GM21423 (cell line): Measurements from ENCODE around the gene SMIM45.

Experiments
- ATAC-seq: cut with Tn5 transposase; IDR thresholded peaks from one replicate; pipeline ENCODE4 v1.9.1; 2021; ENCODE audit warnings: mild to moderate bottlenecking, moderate library complexity; ENCODE audit not compliant: unreplicated experiment

Gene SMIM45

DNA sequence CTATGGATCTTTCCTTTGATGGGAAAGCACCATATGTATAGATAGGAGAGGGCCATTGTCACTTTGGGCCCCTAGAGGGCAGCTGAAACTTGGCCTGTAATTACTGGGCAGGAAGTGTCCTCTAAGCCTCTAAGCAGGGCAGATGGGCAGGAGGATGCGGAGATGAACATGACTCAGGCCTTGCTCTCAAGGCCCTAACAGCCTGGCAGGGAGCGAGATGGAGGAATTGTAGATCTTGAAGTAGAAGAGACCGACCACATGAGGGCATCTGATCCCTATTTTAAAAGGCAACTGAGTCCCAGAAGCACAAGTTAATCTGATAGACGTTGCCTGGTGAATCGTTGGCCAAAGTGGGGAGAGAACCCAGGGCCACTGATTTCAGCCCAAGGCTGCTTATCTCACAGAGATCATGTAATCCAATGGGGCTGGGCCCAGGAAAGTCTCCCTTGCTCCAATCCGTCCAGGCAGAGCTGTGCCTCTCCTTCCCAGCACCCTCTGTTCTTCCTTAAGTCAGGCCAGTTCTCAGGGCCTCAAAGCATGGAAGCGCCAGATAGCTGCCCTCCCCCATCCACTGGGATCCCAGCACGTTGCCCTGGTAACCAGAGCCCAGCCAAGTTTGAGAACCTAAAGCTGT is 14.8 kb downstream of the SMIM45 start:
- no peak for ATAC-seq

DNA sequence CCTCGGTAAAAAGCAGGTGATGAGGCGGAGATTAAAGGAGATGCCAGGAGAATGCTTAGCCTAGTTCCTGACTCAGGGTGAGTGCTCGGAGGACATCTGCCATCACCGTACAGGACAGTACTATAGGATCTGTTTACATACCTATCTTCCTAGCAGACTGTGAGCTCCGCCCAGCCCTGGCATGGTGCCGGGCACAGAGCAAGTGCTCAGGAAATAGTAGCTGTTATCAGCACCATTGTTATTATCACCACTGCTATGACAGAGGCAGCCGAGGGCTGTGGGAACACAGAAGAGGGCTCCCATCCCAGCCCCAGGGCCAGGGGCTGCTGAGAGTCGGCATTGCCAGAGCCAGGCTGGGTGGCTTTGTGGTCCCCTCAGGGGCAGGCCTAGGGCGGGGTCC is 16.7 kb downstream of the SMIM45 start:
- no peak for ATAC-seq

DNA sequence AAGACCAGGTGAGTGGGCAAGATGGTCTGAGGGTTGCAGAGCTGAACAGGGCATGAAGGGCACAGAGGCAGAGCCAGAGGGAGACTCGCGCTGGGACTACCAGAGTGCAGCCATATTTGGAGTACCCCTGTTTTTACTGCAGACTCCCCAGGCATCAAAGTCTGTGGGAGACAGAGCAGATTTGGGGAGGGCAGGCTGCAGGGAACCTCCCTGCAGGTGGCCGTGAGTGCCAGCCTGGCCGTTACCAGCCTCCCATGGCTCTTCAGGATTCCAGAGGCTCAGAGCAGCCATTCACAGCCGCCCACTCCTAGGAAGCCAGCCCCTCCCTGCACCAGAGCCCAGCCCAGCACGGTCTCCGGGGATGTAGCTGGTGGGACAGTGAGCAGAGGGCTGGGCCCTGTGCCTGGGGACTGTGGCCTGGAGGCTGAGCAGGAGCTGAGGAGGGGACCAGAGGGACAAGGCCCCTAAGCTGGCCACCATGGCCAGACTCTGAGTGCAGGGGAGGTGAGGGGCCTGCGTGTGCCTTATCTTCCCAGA is 17.2 kb downstream of the SMIM45 start, which contains the start of gene SEPTIN3:
Gene SEPTIN3 (plus strand): TSS at position 334 of the 537 bp plus-strand sequence. CDS start 2,050 bp downstream, outside the sequence.
- ATAC-seq: no peak

DNA sequence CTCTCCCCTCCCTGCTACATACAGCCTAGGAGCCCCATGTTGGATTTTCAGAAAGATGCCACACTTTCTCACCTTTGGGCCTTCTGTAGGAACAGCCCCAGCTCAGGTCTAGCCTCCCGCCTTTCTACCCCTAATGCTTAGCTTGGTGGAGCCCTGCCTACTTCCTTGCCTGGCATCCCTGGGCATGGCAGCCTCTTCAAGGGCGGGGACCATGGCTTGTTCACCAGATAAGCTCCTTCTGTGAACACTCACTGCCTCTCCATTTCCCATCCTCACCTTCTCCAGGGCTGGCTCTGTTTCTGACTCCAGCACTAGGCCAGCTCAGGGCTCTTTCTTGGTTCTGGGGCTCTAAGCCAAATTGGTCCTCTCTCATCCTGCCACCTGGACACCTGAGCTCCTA is 18.7 kb downstream of the SMIM45 start:
- ATAC-seq: no peak

DNA sequence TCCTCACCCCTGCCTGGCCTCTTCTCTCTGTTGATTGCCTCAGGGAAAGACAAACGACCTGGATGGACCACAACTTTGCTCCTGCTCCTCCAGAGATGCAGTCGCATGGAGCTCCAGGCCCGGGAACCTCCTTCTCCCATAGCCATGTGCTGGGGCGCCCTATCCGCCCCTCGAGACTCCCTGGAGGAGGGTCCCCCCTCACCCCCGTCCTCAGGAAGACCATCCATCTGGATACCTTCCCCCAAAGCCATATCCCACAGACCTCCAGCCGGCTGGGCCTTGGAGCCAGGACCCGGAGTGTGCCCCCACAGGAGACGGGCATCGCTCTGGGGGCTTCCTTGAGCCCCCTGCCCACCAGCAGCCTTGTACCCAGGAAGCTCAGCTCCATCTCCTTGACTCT is 19.5 kb downstream of the SMIM45 start:
- ATAC-seq: no peak

DNA sequence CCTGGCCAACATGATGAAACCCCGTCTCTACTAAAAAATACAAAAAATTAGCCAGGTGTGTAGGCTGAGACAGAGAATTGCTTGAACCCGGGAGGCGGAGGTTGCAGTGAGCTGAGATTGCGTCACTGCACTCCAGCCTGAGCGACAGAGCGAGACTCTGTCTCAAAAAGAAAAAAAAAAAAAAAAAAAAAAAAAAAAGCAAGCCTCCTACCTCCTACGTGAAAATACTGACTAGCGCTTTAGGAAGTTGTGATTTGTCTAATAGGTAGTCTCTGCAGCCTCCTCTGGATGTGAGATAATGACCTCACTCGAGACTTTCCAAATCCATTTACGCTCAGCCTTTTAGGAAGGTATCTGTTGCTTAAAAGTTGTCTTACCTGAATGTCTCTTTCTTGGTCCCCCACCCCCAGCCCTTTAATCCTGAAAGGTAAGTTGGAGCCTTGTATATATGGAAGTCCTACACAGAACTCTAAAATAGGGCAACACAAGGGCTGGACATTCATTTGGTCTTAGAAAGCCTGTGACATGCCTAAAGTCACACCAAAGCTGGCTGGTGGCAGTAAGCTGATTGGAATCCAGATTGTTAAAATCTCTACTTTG is 22.8 kb downstream of the SMIM45 start:
- ATAC-seq: no peak

DNA sequence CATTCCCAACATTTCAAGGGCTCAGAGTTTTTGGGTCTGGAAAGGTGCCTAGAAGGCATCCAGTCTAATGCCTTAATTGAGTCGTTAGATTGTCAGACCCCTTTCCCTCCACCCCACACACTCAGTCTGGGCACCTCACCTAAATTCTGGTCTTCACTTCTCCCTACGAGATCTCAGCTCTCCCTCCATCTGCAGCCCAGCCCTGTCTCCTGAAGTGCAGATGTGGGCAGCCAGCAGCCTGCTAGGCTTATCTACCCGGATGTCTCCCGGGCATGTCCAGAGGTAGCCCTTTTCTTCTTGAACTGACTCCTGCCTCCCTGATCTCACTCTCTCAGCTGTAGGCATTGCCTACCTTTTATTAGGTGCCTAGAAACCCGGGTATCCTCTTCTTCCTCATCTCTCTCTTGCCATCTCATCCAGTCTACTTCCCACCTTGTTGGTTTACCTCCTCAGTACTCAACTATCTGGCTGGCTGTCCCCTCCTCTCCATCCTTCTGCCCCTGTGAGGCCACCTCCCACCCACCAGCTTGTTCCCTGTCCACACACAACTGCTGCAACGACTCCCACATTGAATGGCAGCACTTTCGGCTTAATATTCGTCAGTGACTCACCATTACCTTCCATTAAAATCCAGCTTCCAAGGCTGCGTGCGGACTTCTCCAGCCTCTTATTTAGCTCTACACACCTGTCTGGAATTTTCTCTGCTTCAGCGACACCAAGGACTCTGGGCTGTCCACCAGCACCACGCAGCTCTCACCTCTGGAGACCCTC is 23.5 kb downstream of the SMIM45 start:
- no peak for ATAC-seq

DNA sequence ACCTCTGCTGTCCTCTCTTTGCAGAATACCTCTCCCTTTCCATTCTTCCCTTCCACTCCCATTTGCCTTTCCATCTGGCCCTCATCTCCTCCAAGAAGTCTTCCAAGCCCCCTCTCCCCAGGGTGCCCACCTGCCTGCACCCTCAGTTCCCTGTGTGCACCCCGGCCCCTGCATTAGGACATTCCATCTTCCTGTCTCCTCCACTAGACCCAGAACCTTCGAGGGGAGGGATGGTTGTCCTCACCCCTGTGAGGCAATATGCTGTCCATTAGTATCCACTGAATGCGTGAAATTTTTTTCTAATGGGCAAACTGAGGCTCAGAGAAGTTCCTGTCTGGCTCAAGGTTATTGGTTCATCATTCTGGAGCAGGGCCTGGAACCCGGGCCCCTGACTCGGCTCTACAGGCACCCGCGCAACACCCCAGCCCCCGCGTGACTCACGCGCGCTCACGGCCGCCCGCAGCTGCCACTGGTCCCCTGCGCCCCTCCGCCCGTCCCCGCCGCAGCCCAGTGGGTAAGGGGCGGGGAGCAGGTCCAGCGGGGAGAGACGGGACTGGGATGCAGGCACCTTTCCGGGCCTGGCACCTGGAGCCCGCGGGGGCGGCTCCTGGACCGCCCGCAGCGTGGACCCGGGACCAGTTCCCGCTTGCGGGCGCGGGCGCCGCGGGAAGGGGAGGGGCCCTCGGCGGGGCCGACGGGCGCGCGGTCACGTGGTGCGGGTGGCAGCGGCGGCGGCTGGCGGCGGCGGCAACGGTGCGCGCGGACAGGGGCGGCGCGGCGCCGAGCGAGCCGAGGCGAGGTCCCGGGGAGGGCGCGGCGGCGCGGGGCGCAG is 24.3 kb downstream of the SMIM45 start:
- ATAC-seq: no peak

DNA sequence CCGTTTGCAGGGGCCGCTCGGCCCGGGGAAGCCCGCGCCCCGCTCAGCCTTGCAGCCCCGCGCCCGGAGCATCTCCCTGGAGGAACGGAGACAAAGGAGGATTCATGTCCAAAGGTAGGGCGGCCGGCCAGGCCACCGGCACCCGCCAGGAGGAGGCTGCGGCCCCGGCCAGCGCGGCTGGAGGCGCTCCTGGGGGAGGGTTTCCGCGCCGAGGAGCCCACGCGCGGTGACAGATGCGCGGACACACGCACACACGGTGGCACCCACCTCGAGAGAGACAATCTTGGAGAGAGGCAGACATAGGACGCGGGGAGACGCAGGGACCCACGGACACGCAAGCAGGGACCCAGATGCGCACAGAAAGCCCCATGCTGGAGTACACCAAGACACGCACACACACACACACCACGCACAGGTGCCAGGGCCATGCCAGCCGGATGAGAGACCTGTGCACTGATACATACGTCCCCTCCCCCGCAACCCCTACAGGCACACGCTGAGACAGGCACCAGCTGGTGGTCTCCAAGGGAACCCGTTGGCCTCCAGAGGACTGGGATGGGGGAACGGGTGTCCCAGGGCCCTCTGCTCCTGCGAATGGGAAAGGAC is 25.1 kb downstream of the SMIM45 start:
- ATAC-seq: no peak

DNA sequence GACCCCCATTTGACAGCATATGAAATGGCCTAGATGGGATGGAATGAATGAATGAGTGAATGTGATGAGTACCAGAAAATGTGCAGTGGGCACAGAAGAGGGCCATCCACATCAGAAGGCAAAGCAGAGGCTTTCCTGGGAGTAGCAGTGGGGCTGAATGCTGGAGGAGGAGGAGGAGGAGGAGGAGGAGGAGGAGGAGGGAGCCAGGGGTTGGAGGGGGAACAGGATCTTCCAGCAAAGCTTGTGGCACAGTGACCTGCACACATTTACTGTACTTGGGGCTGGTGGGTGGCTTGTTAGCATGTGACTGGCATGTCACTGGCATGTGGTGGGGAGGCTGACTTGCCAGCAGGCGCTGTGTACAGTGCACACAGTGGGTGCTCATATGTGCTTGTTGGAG is 26.8 kb downstream of the SMIM45 start:
- no peak for ATAC-seq

DNA sequence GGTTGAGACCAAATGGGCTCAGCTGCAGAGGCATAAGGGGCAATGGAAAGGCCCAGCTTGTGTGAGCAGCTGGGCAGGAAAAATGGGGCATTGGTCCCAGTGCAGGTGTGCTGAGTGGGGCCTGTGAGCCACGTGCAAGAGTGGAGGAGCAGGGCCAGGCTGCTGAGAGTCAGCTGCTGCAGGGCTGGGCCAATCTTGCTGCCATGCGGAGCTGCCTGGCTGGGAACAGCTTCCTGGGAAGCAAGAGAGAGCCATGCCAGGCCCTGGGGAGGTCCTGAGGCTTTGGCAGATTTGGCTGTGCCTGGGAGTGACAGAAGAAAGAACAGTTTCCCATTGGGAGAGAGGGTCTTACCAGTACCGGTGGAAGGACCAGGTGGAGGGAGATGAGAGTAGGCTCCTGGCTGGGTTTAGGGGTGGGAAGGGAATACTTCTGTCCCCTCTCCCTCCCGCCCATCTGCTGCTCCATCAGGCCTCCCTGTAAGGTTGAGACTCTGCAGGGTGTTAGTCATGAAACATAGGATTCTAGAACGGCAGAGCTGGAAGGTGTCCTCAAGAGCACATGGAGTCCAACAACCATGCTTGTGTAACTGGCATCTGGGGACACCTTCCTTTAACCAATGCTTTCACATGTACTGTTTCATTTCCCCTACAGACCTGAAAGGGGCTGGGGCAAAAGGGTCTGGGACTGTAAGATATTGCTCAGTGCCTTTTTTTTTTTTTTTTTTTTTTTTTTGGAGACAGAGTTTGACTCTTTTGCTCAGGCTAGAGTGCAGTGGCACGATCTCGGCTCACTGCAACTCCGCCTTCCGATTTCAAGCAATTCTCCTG is 27.7 kb downstream of the SMIM45 start:
- no peak for ATAC-seq

DNA sequence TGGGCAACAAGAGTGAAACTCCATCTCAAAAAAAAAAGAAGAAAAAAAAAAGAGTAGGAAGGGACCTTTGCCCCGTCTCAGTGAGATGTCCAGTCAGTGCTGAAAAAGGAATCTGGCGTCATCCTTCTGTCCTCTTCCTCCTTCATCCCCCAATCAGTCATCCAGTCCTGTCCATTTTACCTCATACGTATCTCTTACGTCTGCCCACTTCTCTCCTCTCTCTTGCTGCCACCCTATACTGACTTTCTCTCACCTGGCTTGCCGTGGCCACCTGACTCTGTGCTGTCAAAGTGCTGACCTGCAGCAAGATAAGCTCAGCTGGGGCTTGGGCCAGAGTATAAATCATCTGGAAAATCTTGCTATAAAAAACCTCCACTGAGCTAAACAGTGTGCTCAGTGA is 30.9 kb downstream of the SMIM45 start:
- ATAC-seq: no peak

DNA sequence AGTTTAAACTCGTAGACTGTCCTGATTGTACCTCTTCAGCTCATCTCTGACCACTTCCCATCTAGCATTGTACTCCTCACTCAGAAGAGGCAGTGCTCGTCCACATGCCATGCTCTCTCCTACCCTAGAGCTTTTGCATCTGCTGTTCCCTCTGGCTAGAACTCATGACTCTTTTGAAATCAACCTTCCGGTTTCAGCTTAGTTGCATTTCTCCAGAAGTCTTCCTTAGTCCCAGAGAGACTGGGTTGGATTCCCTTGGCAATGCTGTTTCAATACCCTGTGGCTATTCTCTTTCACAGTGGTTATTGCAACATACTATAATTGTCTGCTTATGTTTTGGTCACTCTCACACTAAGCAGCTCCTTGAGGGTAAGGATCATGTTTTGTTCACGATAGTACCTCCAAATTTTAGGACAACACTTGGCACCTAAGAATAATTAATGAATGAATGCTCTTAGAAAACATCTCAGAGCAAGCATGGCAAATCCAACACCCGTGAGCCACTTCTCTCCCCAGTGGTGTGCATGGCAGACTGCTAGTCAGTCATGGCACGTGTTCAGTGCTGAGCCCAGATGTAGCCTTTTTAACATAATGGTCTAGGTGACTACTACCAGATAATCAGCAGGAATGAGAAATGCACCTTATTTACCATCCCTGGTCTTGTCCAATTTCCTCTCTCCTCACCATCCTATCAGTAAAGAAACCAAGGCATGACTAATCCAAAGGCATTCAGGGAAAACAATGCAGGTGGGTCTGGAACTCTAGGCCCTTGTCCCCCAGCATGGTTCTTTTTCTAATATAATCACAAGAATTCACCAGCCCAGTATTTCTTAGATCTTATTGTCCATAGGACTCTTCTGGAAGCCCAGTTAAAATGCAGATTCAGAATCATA is 31.8 kb downstream of the SMIM45 start:
- no peak for ATAC-seq

DNA sequence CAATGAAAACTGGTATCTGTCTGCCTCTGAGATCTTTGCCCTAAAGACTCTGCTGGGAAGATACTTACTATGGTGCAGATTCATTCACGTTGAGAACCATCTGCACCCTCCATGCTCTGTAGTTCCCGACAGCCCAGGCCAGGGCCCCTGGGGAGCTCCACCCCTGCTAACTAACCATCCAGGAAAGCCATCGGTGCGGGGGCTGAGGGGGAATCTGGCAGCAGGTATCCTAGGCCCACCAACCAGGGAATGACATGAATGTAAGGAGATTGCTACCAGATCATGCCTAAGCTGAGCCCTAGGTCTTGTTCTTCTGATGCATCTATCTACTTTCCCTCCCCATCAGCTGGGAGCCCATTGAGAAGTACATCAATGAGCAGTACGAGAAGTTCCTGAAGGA is 35.3 kb downstream of the SMIM45 start:
- no peak for ATAC-seq

DNA sequence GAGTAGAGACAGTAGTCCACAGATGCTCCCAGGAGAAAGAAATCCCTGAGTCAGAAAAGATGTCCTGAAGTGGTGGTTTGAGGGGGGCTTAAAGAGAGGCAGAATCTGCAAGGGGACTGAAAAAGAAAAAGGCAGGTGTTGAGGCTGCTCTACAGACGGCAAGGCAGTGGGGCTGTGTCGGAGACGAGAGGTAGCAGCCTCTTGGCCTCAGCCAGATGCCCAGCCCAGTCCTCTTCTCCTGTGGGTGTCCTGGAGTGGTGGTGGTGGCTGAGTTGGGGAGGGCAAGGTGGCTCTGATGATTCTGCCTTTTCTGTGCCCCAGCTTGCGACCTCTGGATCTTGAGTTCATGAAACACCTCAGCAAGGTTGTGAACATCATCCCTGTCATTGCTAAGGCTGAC is 37.3 kb downstream of the SMIM45 start:
- no peak for ATAC-seq

DNA sequence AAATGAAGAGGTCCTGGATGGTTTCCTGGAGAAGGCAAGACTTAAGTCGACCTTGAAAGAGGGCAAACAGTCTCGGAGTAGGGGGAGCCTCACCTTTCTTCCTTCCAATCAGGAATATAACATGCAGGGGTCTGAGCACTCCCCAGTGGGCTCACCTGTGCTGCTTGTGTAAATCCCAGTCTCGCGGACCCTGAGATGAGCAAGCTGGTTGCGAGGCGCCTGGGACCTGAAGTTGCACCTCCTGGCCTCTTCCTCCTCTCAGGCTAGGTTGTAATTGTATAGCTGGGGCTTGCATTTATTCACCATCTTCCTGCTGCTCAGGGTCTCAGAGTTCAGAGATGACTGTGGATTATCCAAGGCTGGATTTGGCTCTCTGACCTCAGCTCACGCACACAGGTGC is 39.2 kb downstream of the SMIM45 start:
- ATAC-seq: no peak

DNA sequence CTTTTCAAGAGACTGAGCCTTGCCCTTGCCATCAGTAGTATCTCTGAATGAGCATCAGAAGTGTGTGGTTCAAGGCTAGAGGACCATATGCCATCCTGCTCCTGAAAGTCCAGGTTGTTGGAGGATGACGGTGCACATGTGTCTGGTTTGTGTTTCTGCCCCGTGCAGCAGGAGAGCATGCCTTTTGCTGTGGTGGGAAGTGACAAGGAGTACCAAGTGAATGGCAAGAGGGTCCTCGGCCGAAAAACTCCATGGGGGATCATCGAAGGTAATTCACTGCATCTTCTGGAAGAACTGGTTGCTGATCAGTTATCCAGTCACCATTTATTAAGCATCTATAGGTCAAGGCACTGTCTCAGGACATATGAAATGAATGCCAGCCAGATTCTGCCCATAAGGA is 40.5 kb downstream of the SMIM45 start:
- no peak for ATAC-seq

DNA sequence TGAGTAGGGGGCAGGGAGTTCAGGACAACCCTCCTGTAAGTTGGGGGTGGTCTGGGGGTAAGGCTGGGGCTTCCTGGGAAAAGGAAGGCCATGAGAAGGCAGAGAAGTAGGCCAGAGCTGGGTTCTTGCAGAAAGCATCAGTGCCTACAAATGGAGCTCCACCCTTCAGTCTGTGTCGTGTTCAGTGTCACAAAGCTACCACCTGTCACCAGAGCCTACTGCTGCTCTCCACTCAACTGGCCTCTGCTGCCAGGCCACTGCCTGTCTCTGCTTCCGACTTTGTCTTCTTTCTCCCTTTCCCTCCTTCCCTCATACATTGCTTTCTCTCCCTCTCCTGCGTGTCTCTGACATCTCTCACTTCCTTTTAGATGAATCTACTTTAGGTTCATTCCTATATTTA is 43.3 kb downstream of the SMIM45 start:
- ATAC-seq: no peak

DNA sequence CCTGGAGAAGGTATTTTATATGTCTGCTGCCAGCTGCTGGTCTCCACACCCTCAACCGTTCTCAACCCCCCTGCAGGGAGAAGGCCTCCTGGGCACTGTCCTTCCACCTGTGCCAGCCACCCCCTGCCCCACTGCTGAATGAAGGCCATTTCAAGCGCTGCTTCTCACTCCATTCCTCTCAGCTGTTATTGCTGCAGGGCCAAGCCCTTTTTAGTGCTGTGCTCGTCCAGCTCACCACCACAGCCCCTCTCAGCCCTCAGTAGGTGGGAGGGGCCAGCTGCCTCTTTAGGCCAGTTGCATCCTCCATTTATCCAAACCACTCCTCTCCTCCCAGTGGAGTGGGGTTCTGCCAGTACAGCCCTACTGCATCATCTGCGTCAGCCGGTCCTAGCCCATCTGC is 44.9 kb downstream of the SMIM45 start:
- ATAC-seq: no peak
